T-helper 2 cell (primary cell): ENCODE measurements around the gene CACNG4.

Experiments used
- DNase-seq, 5 experiments: peaks; one replicate each; pipeline versions ENCODE4 v3.0.0 to v3.0.0-alpha.2; 2012 to 2022

The CACNG4 gene

GRCh38 chr17:66944351-66945146 lies 20.0 kb upstream of the CACNG4 start:
- no peak for DNase-seq

DNA sequence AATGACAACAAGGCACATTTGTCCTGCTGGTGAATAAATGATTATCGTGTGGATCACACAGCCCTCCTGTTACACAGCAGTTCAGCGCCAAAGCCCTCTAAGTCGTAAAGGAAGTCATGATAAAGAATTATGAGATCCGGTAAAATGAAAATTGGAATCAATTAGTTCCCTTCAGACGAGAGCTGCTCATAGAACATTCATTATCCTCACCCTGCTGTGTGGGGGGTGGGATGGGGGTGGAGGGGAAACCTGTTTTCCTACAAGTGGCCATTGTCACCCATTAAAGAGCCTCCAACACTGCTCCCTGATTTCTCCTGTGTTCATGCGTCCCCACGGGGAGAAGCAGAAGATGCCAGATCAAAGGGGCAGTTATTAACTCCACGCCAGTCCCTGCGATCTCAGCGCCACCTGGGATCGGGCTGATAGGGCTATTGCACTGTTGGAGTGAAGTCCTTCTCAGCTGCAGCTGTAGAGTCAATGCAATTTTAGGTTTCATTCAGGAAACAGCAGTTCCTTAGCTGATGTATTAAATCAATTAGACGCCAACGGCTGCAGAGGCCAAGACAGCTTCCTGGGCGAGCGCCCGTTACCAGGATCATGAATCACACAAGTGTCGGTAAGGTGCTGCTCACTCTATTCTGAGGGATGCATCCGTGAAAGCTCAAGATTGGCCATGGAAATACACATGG lies 19.2 kb upstream of the CACNG4 start:
- DNase-seq: no peak

DNA sequence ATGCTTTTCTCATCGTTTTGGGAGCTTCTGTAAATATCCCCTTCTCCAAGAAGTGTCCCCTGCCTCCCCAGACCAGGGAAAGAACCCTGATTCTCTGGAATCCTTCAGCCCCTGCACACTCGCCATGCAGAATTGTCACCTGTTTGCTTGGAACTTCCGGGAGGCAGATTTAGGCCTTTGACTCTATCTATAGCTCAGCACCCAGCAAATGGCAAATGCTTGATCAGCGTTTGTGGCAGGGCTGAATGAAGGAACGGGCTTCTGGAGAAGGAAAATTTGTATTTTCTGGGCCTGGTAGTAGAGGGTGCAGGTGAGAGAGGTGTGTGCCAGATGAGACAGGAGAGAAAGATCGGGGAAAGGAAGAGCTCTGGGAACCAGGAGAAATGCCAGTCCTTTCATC lies 18.3 kb upstream of the CACNG4 start:
- DNase-seq: no peak

DNA sequence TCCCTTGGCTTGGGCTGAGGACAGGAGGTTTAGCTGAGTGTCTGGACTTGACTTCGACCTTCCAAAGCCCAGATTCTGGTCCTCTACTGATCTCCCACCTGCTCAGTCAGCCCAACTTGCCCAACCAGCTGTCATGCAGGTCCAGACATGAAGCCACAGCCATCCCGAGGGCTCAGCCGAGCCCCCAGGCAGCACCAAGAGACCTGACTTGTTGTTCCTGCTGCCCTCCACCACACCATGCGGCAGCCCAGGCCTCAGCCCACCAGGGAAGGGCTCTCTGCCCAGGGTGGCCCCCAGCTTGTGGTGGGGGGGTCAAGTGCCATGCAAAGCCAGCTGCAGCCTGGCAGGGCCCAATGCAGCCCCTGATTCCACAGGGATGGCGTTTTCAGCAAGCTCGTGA lies 17.2 kb upstream of the CACNG4 start:
- no peak for DNase-seq

GRCh38 chr17:66948061-66948750 lies 16.3 kb upstream of the CACNG4 start:
- DNase-seq: no peak

- no peak for DNase-seq
These were observed 15.0 kb upstream of the CACNG4 start for GRCh38 chr17:66949501-66949900.

GRCh38 chr17:66950325-66950724 lies 14.2 kb upstream of the CACNG4 start:
- DNase-seq: no peak

- no peak for DNase-seq
These were observed 13.5 kb upstream of the CACNG4 start for GRCh38 chr17:66950886-66951604.

GRCh38 chr17:66951605-66951953 lies 12.9 kb upstream of the CACNG4 start:
- DNase-seq: no peak

- DNase-seq: no peak
These were observed 12.4 kb upstream of the CACNG4 start for GRCh38 chr17:66952031-66952524.

DNA sequence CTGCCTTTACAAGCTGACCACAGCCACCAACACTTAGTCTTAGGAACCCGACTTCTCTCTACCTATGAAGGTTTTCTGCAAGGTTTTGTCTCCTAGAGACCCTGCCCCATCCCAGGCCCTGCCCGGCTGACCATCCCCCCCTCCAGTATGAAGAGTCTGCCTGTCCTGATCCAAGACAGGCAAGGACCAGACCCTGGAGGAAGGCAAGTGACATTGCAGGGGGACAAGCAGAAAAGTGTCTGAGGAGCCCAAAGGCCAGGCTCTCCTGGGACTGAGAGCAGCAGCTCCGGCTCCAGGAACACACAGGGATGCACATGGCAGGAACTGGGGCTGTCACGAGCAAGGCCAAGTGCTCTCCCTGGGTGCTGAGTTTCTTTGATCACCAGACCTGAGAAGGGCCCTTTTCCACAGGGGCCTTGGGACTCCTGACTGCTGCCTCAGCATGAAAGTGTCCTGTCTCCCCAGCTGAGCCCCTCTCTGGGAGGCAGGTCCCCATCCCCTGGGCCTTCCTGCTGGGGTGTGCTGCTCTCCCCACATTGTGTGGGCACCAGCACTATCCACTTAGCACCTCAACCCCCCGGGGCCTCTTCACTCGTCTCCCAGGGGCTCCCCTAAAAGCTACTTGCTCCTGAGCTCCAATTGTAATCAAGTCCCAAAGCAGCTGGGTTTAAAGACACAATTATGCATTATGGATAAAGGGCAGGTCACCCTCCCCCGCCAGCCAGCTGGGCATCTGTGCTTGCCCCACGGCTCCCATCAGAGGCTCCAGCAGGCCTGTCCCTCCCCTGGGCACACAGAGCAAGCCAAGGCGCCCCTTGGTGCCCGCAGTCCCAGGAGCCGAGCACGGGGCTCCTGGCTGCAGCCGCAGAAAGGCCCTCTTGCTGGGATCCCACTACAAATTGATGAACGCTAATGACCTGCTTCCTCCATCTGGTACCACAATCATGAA lies 11.6 kb upstream of the CACNG4 start:
- no peak for DNase-seq

- no peak for DNase-seq
These were observed 10.9 kb upstream of the CACNG4 start for GRCh38 chr17:66953630-66954020.

- no peak for DNase-seq
These were observed 9.9 kb upstream of the CACNG4 start for GRCh38 chr17:66954632-66955031.

DNA sequence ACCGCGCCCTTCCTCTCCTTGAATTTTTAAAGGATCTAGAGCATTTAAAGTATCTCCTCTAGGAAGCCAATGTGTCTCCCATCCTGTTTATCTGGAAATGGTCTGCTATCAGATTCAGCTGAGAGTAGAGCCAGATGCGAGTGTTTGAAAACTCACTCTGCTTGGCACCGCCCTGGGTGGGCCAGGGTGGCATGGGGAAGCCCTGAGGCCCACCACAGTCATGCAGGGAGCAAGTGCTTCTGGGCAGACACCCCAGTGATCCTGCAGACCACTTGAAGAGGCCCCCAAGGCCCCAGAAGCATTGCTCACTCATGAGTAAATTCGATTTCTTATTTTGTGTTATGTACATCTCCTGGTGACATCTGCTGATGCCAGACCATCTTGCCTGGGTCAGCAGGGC lies 8.7 kb upstream of the CACNG4 start:
- no peak for DNase-seq

DNA sequence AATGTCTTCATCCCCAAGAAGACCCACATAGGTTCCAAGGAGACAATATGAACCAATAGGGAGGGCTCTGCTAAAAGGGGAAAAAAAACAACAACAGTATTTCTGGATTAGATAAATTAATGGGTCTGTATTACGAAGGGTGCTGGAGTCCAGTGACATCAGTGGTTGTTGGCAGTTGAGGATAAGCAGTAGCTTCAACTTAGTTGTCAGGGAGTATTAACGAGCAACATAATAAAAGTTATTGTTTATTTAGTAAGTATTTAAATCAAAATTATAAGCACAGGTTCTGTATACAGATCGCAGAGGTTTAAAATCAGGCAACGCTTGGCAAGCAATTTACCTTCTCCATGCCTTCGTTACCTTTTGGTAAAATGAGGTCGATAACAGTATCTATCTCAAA lies 7.6 kb upstream of the CACNG4 start:
- no peak for DNase-seq

DNA sequence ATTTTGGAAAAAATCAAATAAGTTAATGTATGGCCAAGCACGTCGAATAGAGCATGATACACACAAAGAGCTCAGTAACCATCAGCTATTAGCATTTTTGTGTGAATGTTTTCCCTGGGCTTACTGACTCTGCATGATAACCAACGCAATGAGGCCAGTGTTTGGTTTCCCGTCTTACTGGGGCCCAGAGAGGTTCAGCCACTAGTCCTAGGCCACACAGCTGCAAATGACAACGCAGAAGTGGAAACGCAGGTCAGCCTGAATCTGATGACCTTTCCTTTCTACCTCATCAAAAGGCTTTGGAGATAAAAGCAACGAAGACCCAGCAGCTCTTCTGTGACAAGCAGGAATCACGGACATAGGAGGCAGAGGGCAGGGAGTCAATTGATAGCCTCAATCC lies 7.2 kb upstream of the CACNG4 start:
- no peak for DNase-seq

GRCh38 chr17:66957951-66958579 lies 6.4 kb upstream of the CACNG4 start:
- no peak for DNase-seq

DNA sequence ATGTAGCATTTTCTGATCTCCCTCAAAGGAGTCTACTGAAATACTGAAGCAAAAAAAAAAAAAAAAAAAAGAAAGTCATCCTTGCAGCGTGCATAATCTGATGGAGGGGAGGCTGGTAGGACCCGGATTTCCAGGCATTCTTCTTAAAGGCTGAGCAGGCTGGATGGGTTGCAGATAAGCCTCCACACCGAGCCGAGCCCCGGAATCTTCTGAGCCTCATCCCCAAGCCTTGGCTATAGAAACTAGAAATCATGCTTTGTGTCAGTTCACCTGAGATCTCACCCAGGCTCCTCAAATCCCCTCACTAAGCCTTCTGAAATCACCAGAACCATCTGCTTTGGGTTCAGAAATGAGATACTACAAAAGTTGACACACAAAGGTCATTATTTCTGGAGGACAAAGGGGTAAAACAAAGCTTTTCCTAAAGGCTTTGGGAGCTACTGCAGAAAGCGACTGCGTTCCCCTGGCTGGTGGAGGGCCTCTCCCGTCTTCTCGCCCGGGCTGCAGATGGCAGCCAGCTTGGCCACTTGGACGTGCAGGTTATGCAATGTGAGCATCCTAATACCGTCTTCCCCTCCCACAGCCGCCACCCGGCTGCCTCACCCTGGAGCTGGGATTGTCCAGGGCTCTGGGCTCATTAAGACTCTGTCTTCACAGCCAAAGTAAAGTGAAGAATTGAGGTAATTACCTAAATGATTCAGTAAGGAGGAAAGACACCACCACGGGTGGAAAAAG lies 4.7 kb upstream of the CACNG4 start:
- DNase-seq: no peak

DNA sequence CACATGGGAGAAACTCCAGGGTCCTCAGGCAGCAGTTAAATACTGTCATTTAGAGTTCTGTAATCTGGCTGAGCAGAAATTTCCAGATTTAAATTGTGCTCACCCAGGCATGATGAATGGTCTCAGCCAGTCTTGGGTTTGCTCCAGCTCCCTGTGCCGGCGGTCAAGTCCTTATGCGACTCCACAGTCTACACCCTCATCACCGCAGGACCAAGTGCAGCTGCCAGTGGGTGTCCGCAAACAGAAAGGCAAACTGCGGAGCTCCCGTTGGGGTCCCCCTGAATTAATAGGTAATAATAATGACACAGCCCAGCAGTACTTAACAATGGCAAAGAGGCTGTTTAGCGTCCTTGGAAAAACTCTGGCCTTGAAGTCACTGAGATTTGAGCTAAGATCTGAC lies 3.9 kb upstream of the CACNG4 start:
- no peak for DNase-seq

DNA sequence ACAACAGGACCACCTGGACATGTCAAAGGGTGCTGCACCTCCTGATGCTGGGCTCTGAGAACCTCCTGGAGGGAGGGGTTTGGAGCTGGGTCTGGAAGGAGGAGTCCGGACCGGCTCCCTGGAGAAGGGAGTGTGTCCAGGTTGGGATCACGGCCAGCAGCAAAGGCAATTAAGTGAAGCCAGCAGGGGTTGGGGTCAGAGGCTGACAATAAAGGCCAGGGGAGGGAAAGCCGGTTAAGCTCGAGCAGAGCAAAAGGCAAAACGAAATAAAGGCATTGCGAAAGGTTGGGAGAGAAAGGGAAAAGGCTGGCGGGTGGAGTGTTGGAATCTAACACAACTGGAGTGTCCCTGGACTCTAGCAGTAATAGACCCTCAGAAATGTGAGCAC lies 992 bp upstream of the CACNG4 start:
- no peak for DNase-seq
